Pons (tissue), 1 donor: ENCODE data around the gene ATP13A4.
"Not testable (repeated sequence)": the region's sequence is repeated elsewhere in the genome, so short reads cannot be mapped to it uniquely, and the experiment has no call there.

ENCODE experiments used
- DNase-seq: peaks from one replicate; pipeline ENCODE4 v3.0.0-alpha.2; 2016; ENCODE audit warnings: low spot score

Gene ATP13A4

GRCh38 chr3:193560870-193561269 lies 6.2 kb upstream of the ATP13A4 start:
- peak; percentile 56 for DNase-seq

- DNase-seq = no peak
These were observed 5.4 kb upstream of the ATP13A4 start for GRCh38 chr3:193560091-193560490.

- DNase-seq = no peak
These were observed 4.4 kb upstream of the ATP13A4 start for GRCh38 chr3:193559100-193559499.

DNA sequence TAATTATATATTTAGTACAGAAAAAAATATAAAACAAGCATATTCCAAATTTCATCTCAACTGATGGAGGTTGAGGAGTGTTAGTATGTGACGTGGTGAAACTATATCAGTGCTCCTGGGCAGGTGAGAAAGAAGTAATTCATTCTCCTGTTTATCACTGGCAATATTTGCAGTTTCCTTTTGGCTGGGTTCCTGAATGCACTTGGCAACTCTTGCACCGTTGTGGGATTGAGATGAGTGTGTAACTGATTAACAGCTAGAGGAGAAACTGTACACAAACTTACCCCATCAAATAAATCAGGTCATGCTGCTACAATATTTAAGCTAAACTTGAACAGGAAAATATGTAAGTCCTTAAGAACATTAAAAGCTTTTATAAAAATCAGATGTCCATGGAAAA lies 2.1 kb upstream of the ATP13A4 start:
- DNase-seq = no peak

DNA sequence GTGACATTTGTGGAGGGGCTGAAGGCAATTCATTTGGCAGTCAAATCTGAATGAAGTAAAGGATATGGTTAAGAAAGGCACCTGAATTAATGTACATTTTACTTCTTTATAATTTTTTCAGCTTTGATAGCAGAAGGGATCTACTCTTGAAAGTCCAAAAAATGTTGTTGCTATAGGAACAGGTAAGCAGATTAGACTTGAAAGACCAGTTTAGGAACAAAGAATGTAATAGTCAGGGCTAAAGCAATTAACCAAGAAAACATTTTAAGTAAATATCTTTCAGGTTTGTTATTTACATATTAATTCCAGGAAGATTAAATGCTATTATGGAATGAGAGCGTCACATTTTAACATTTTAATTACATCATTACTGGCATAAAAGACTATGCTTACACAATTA lies 1.1 kb downstream of the ATP13A4 start:
- no peak for DNase-seq

DNA sequence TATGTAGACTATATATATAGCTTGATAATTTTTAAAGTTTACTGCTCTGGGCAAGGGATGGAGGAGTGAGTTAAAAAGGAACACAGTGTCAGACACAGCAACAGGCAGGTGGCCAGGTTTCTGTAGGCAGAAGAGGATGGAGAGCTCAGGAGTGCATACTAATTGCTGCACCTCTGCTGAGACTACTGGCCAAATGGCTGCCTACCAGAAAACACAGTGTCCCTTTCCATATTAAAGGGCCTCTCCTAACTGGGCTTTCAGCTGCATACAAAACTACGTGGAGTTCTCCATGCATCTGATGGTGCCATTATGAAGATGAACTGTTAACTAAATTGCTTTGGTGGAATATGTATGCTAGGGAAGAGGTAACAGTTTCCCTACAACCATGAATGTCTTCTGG lies 1.8 kb downstream of the ATP13A4 start:
- peak; percentile 43 for DNase-seq

DNA sequence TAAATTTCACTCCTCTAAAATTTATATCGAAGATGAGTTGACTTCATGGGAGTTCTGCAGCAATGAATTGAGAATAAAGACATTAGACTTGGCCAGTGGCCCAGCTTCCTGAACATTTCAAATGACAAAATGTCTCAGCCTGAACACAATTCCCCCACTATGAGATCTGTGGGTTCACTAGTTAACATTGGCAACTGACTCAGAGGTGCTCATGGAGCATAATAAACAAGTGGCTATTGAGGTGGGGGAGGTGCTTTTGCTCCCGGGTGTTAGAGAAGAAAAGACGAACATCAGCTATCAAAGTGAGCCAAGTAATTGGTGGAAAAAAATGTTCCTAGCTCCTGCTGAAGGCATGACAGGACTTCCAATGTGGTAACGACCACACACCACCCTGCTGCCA lies 6.3 kb downstream of the ATP13A4 start:
- peak; percentile 82 for DNase-seq

- no peak for DNase-seq
These were observed 8.6 kb downstream of the ATP13A4 start for GRCh38 chr3:193546129-193546528.

DNA sequence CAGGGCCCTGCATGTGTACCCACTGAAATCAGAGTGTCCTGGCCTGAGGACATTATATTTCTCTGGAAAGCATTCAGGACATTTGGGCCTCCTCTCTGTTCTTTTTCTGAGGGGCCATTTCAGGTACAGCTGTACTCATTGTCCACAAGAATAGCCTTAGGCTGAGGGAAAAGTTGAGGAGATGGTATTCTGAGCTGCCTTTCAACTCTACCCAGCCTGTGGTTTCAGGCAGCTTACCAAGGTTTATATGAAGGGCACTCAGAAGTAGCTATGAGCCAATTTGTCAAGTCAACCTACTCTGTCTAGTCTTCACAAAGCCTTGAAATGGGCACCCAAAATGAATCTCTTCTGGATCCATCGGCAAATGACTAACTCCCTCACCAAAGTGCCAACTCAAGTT lies 9.4 kb downstream of the ATP13A4 start:
- no peak for DNase-seq

DNA sequence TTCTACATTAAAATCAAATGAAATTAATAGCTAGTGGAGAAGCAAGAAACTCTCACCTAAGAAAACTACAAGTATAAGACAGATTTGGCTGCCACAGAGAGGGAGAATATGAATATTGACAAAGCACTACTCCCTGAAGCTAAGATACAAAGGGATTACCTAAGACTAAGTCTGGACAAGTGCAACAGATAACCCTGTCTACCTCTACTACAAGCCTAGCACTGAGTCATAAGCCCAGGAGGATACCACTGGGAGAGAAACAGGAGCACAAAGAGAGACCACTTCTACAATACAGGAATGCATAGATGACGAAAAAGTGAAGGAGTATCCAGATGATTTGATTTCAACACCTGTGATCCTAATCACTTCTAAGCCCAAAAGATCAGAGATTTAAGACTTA lies 10.4 kb downstream of the ATP13A4 start:
- DNase-seq = no peak

- DNase-seq = no peak
These were observed 24.2 kb downstream of the ATP13A4 start for GRCh38 chr3:193530231-193531165.

DNA sequence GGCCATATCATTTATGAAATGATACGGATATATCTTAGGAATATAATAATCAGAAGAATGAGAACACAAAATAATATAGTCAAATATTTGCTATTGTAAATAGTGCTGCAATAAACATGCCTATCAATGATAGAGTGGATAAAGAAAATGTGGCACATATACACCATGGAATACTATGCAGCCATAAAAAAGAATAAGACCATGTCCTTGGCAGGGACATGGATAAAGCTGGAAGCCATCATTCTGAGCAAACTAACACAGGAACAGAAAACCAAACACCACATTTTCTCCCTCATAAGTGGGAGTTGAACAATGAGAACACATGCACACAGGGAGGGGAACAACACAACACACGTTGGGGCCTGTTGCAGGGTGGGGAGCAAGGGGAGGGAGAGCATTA lies 28.6 kb downstream of the ATP13A4 start:
- not testable (repeated sequence) for DNase-seq

DNA sequence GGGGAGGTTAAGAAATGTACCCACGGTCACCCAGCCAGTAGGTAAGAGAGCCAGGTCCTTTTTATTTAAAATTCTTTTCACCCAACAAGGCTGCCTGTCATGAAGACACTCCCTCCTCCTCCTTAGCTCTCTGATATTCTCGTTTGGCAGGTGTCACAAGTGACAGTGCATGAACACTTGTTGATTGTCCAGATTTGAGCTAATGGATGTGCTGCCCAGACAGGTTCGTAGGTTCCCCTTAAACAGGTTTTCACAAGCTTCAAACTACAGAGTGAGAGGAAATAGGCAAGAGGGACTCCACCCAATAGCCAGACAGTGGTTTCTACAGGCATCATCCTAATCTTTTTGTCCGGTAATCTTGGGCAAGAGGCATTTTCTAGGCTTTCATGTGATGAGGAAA lies 32.2 kb downstream of the ATP13A4 start:
- no peak for DNase-seq

DNA sequence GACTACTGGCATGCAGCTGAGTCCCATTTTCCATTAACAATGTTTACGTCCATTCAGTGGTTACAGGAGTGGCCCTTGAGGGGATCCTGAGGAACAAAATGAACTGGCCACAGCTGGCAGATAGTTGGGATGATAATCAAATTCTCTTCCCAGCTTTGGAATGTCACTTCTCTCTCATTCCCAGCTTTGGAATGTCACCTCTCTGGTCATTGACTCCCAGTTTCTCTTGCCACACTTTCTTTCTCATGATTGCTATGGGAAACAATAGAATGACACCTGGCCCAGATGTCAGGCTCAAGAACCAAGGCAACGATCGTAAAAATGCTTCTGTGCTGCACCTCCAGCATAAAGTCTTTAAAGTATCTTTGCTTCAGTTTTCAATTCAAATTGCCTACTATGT lies 34.0 kb downstream of the ATP13A4 start:
- no peak for DNase-seq

DNA sequence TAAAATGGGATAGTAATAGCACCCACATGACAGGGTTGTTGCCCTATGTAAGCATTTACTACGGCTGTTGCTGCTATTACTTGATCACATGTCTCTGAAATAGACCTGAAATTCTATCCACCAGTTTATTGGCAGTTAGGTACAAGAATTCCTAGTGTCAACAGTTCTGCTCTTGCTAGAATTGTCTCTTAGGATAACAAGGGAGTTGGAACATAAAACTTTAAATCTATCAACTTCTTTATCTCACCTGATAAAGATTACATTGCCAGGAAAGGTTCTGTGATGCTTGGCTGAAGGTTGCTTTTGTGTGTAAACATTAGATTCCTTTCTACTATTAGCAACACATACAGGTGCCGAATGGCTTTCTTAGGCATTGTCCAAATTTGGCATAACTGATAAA lies 38.7 kb downstream of the ATP13A4 start:
- DNase-seq = no peak

- DNase-seq = no peak
These were observed 44.5 kb downstream of the ATP13A4 start for GRCh38 chr3:193510154-193510553.

GRCh38 chr3:193509103-193509965 lies 45.4 kb downstream of the ATP13A4 start:
- DNase-seq = no peak

DNA sequence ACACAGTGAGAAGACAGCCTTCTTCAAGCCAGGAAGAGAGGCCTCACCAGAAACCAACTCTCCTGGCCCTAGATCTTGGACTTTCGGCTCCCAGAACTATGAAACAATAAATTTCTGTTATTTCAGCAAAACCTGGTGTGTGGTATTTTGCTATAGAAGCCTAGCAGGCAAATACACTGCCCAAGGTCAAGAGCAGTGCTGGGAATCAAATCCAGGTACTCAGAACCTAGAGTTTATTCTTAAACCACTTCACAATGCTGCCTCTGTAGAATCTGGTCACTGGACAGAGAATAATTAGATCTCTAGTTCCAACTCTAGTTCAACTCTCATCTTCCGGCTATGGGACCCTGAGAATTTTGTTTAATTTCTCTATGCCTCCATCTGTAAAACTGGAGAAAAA lies 46.6 kb downstream of the ATP13A4 start:
- DNase-seq = no peak

DNA sequence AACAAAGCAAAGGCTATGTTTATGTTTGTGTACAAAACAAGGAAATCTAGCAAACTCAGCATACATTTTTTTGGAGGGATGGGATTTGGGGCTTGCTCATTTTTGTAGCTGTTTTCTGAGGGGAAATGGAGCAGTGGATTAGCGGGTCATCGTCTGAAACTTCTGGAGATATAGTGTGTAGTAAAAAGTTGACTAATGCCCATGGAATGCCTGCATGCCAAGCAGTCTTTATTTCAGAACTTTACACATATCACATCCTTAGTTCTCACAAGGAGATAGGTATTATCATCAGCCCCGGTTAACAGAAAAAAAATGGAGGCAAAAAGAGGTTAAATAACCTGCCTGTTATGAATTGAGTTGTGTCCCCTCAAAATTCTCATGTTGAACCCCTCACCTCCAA lies 47.1 kb downstream of the ATP13A4 start:
- DNase-seq = no peak

- DNase-seq = no peak
These were observed 47.8 kb downstream of the ATP13A4 start for GRCh38 chr3:193506921-193507320.

DNA sequence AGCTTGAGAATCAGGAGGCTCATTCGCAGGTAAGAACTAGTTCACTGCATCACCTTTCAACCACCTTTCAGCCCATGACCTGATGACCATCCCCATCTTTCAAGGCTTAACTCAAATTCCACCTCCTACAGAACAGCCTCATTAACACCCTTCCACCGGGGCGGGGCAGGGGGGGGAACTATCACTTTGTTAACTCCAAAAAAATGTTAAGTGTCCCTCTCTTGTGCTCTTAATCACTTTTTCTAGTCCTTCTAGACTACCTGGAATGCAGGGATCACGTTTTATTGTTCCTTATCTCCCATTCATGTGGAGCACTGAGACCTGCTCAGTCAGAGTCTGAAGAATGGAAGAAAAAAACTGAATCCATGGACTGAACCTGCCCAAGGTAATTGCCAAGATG lies 51.8 kb downstream of the ATP13A4 start:
- no peak for DNase-seq

DNA sequence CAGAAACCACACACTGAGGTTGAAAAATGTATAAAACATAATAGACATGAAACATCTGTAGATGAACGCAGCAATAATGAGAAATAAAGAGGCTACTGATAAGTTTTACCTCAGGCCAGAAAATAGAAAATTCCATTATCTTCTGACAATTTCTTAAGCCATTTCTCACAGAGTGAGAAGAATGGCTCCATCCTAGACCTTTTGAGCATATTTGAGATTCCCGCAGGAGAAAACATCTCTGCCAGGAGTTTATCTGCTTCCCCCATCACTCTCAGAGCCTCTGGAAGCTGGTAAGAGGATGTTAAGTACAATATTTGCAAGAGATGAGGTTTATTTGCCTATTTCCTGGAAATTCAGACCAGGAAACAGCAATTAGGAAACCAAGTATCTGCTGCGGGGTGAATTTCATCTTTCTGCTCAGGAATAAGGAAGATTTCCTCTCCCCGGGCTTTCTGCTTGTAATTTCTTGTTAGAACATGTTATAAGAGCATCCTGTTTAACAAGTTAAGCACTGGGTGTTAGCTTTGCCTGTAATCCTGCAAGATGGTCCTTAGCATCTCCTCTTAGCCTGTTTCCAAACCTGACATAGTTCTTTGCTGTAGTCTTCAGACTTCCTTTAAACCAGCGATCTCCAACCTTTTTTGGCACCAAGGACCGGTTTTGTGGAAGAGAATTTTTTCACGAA lies 54.8 kb downstream of the ATP13A4 start:
- DNase-seq = no peak
